Right hindlimb (tissue), 1 donor: ENCODE results near the gene NT5C1A.

Experiments
- DNase-seq: peaks from one replicate; pipeline ENCODE4 v3.0.0-alpha.2; 2018

The NT5C1A gene

DNA sequence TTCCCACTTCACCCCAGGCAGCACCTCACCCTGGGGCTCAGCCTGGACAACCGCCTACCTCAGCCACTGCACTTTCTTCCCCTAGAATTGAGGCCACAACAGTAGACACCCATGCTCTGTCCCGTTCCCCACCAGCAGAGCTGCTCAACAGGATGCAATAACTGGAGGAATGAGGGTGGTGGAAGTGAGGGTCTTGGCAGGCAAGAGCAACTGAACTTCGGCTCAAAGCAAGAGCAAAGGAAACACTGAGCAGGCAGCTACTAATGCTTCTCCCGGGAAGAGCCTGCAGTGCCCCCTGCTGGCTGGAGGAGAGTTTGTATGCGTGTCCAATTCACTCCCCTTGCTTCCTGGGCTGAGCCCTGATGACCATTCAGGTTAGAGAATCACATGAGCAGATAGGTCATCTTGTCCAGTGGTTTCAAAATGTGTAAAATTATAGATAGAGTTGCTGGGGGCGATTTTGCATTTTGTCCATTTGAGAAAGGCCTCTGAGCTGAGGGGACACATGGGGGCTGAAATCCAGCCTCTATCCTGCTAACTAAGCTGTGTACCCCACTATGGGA, 13.9 kb downstream of the NT5C1A start:
- peak; percentile 56 for DNase-seq

DNA sequence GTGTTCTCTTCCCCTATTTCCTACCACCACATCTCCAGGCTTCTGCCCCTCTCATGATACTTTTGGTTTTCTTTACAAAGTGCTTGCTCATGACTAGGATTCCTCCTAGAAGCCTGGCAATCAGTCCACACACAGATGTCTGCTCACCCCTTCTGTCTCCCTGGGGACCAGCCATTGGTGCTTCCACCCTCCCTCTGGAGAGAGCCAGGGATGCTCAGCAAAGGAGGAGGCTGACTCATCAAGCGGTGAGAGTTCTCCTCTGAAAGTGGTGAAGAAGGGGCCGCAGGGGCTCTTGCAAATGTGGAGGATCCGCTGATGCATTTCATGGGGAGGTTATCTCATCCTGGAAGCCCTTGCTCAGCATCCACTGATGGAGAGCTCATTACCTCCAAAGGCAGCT, 14.5 kb downstream of the NT5C1A start:
- DNase-seq, result no peak

DNA sequence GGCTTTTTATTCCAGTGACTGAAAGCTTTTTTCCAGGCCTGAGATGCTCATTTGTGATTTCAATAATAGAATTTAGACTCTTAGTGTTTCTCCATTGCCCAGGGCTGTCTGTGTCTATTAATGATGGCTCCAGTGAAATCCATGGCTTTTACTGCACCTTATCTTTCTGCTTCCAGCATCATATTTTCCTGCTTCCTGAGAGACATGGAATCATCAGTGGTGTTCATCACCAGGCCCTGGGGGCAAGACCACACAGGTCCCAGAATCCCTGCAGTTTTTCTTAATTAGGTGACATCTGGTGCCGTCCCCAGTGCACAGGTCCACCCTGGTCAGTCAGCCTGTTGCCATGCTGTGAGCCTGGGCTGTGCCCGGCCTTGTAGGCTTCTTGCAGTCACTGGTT, 15.5 kb downstream of the NT5C1A start:
- no peak for DNase-seq

- DNase-seq, result no peak
These were observed 16.2 kb downstream of the NT5C1A start for GRCh38 chr1:39655578-39656268.

- DNase-seq, result no peak
These were observed 17.6 kb downstream of the NT5C1A start for GRCh38 chr1:39654291-39654690.

DNA sequence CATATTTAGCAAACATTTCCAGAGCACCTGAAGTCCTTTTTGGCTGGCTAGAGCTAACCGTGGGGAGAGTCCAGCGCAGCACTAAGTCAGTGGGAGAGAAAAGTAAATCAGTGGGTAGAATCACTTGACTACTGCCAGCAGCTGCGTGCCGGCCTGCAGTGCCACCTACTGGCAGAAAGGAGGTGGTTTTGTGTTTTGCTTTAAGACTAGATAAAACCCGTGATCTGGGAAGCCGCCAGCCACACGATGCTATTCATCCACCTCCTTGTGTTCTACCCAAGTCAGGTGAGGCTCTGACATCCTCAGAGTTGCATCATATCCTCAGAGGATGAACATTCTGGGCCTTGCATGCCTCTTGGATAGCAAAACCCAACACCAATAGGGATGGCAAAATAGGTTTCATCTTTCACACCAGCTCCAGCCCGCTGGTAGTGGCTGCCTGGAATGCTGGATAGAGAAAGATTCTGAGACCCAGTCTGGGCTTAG, 18.3 kb downstream of the NT5C1A start:
- peak; percentile 83 for DNase-seq

GRCh38 chr1:39652554-39652953, 19.4 kb downstream of the NT5C1A start:
- DNase-seq, result no peak

- DNase-seq, result no peak
These were observed 19.8 kb downstream of the NT5C1A start for GRCh38 chr1:39652105-39652504.

- no peak for DNase-seq
These were observed 21.5 kb downstream of the NT5C1A start for GRCh38 chr1:39650431-39650830.

- no peak for DNase-seq
These were observed 22.2 kb downstream of the NT5C1A start for GRCh38 chr1:39649636-39650185.

DNA sequence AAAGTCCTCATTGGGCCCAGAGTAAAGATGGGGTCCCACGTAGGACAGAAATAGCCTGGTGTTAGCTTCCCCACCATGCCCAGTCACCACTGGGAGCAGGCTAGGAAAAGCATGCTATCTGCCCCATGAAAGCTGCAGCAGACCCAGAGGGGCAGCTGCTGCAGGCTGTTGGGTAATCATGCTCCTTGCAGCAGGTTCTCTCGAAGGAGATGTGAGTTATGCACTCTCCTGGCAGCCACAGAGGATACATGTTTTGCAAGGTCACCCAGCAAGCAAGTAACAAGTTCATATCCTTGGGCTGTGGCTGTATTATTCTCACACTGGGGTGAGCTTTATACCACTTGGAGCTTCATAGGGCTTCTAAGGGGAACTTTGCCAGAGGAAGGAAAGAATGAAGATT, 23.4 kb downstream of the NT5C1A start:
- no peak for DNase-seq

DNA sequence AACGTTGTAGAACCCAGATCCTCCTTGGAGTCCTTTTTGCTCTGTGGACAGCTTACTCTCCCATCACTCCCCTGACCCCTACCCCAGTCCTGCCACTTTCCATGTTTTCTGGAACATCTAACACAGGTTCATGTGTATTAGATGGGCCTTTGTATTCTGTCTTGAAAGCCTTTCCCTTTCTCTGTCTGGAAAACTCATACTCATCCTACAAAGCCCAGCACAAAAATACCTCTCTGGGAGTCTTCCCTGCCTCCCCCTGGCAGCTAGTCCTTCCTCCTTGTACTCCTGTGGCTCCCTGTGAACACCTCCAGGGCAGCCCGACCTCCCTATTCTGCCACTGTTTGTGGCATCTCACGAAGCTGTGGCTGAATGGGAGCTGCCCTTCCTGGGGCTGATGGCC, 24.7 kb downstream of the NT5C1A start:
- no peak for DNase-seq

DNA sequence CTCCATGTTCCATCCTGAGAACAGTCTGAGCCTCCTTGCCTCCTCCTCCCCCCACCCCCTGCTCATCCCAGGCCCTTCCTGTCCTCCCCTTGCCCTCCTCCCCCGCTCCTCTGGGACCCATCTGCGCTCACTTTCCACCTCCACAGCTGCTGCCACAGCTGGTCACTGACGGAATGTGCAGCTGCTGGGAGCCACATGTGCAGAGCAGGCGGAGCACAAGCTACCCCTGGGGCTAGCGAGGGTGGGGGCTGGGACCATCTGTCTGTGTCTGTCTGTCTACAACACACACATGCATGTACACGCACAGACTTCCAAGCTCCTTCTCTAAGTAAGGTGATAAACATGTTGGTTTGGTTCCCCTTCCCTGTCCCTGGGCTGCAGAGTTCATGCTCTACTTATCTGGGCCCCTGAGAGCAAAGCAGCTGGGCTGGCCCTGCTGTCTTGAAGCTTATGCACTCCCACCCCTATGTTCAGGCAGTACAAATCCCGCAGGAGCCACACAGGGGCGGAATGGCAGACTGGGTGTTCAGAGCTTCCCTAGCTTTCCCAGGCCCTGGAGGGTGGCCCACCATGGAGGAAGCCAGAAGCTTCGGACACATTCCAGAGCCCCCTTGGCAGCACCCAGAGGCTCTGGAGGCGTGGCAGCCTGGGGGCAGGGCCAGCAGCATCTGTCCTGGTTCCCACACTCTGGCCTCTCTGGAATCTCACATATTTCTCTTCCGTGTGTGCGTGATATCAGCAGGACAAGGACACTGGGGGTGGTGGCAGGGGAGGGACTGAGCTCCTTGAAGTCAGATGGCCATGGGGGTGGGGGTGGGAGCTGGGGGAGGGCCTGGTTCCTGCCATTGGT, 25.4 kb downstream of the NT5C1A start:
- DNase-seq, result peak; percentile 95

GRCh38 chr1:39645411-39646043, 26.4 kb downstream of the NT5C1A start:
- no peak for DNase-seq

DNA sequence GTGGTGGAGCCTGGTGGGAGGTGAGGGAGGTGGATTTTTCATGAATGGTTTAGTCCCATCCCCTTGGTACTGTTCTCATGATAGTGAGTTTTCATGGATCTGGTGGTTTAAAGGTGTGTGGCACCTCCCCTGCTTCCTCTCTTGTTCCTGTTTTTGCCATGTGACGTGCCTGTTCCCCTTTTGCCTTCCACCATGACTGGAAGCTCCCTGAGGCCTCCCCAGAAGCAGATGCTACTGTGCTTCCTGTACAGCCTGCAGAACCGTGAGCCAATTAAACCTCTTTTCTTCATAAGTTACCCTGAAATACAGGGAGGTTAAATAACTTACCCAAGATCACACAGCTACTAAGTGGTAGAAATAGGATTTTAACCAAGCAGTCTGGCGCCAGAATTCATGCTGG, 28.2 kb downstream of the NT5C1A start:
- no peak for DNase-seq

DNA sequence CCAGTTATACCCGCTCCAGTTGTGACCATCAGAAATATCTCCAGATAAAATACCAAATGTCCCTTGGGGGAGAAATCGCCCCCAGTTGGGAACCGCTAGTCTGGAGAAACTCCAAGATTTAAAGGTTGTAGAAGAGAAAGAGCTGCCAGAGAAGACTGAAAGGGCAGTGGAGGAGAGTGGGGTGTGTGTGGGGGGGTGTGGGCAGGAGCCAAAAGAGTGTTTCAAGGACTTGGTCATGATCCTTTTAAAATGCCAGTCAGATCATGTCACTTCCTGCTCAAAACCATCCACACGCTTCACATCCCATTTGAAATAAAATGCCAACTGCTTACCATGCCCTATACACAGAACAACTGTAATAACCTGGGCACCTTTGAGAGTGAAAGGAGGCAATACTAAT, 29.1 kb downstream of the NT5C1A start:
- no peak for DNase-seq

GRCh38 chr1:39640861-39641260, 31.0 kb downstream of the NT5C1A start:
- no peak for DNase-seq

DNA sequence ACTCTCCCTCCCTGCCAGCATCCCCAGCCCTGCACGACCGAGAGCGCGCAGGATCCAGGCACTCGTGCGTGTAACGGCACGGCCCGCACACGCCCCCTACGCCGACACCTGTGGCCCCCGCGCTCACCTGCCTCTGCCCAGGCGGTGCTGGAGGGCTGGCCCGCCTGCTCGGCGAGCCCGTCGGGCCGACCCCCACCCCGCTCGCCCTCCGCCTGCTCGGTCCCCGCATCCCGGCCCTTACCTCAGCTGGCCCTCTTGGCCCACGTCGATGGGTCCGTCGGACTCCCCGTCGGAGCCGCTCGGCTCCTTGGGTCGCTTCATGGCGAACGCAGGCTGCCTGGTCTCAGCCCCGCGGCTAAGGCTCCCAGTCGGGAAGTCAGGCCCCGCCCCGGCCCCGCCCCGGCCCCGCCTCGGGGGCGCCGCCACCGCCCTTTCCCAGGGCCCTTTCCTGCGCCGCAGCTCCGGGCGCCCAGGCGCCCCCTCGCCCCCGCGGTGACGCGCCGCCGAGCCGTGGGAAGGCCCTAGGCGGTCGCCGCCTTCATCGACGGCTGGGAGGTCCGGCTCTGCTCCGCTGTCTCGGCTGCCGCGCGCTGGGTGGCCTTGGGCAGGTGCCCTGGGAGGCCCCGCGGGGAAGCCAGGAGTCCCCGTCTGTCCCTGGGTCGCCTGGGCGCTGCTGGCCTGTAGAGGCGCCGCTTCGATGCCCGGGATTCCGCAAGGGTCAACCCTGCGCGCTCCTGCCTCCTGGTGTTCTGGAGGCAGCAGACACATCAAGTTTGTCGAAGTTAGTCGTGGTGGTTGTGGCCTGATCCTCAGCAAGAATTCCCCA, 32.4 kb downstream of the NT5C1A start, which contains the start of gene HEYL:
HEYL (minus strand) TSS at position 339 of the 826 bp plus-strand sequence; CDS start at position 321, 18 bp downstream.
- peak; percentile 82 for DNase-seq

GRCh38 chr1:39638965-39639304, 33.0 kb downstream of the NT5C1A start:
- no peak for DNase-seq

- DNase-seq, result no peak
These were observed 34.5 kb downstream of the NT5C1A start for GRCh38 chr1:39637361-39637760.

GRCh38 chr1:39635871-39636210, 36.1 kb downstream of the NT5C1A start:
- DNase-seq, result no peak

- no peak for DNase-seq
These were observed 36.6 kb downstream of the NT5C1A start for GRCh38 chr1:39635205-39635870.
